Retina (tissue), 1 donor: ENCODE data around the gene CARHSP1.
"Not testable (repeated sequence)": the region's sequence is repeated elsewhere in the genome, so short reads cannot be mapped to it uniquely, and the experiment has no call there.

Experiments
- DNase-seq: peaks from one replicate; pipeline ENCODE4 v3.0.0-alpha.2; 2016

Gene CARHSP1

DNA sequence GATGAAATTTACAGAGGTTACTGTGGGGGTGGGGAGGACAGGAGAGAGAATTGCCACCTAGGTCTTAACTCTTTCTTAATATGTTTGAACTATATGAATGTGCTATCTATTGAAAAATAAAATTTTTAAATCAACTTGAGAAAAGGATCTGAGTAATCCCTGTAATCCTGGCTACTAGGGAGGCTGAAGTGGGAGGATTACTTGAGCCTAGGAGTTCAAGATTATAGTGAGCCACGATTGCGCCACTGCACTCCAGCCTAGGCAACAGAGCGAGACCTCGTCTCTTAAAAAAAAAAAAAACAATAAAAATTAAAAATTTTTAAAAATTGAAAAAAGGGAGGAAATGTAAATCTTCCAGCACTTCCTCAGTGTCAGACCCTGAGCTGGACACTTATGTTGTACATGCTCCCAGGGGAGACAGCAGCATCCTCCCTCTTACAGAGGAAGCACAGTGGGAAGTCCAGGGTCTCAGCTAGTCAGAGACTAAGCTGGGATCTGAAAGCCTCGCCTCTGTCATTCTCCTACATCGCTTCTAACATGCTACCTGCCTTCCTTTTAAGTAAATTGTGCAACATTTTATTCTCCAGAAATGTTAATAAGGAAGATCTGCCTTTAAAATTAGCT is 49.3 kb downstream of the CARHSP1 start:
- no peak for DNase-seq

DNA sequence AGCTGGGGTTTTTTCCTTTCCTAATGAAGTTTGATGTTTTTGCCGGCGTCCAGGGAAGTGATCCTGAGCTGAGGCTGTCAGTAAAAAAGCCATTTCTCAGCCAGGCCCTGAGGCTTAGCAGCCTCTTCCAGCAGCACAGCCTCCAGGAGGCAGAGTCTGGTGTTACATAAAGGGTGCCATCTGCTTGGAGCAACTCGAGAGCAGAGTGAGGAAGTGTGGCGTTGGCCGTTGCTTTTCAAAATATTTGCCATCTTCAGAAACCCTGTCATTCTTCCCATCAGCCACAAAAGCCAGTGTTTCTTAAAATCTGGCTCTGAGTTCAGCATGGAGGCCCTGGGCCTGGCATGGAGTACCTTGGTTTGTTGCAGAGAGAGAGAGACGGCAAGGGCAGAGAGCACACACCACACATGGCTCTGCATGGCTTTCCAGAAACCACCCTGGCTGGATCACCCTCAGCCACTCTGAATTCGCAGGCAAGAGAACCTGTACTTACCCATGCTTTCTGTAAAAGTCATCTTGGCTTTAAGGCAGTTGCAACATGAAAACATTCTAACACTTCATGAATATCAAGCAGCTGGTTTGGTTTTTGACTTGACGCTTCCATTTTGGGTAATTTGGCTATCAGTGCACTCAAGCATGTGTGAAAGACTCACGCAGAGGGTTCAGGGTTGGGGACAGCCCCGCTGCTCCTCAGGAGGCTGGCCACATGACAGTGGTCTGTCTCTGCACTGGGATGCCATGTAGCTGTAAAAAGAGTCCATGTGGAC is 50.1 kb downstream of the CARHSP1 start:
- no peak for DNase-seq

DNA sequence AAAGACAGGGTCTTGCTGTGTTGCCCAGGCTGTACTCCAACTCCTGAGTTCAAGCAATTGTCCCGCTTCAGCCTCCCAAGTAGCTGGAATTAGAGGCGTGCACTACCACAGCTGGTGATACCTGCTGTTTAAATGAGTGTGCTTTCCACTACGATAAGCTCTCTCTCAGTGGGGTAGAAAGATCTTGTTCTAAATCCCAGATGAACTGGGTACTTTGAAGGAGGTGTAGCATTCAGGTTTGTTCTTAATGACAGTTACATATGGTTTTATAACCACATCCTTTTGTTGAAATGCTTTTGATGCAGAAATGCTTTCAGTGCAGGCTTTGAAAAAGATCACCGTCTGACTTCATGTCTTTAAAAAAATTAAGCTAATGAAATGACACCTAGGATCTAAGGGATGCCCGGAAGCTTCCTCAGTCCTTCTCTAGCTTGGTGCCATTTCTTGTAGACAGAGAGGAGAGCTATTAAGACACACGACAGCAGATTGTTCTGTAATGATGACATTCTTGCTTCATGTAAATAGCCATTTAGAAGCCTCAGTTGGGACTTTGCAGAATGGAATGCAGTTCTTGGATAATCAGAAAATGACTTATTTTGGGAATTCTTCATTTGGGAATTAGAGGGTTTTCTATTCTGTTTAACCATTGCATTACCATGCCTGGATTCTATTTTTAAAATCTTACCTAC is 51.7 kb downstream of the CARHSP1 start:
- DNase-seq: no peak

- DNase-seq: no peak
These were observed 54.6 kb downstream of the CARHSP1 start for GRCh38 chr16:8814095-8814806.

- no peak for DNase-seq
These were observed 56.5 kb downstream of the CARHSP1 start for GRCh38 chr16:8812162-8812843.

GRCh38 chr16:8808613-8809353 is 60.0 kb downstream of the CARHSP1 start:
- DNase-seq: no peak

DNA sequence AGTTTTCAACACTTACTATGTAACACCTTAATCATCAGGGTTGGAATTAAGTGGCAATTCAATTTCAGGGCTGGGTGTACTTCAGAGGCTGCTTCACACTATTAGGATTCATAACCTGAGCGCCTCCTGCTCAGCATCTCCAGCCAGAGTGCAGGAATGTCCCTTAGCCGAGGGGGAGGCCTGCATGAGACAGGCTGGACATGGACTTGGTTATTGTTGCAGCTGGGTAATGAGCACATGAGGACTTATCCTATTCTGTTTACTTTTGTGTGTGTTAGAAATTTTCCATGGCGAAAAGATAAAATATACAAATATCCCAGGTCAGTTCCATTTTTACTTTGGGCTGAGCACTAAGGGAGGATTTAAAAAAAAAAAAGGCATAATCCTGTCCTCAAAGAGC is 60.8 kb downstream of the CARHSP1 start:
- no peak for DNase-seq

- no peak for DNase-seq
These were observed 61.6 kb downstream of the CARHSP1 start for GRCh38 chr16:8807189-8807588.

- DNase-seq: no peak
These were observed 62.4 kb downstream of the CARHSP1 start for GRCh38 chr16:8806272-8806983.

DNA sequence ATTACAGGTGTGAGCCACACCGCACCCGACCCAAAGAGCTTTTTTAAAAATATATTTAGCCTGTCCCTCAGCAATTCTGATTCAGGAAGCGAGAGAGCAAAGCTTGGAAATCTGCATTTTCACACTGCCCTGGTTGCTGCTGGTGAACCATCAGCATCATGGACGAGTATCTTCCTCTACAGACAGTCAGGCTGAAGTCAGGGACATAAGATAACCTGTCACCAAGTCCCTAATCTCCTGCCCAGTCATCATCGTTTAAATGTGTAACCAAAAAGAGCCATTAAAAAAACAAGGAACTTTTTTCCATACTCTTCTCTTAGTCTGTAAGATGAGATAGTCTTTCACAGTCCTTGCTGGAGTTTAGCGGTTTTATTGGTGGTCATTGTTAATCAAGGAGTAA is 64.5 kb downstream of the CARHSP1 start:
- DNase-seq: no peak

- not testable (repeated sequence) for DNase-seq
These were observed 65.1 kb downstream of the CARHSP1 start for GRCh38 chr16:8803733-8804132.
